Transverse colon (tissue), 4 donors: ENCODE data around the gene TMEM181. TPM values are rescaled to one million over a fixed set of nuclear protein-coding genes. Genes with fewer than 3 reads are reported as not detected.

Experiments
- DNase-seq: peaks from one replicate; pipeline ENCODE4 v3.0.0-alpha.2; 2019
- H3K27ac ChIP-seq, 4 donors: fragments of 200-600 bp; sonication (generic); 2 replicates each; pipeline ENCODE4 v1.5.1; 2016 to 2018; ENCODE audit warnings: inconsistent platforms in 4 of 4
- H3K27me3 ChIP-seq: fragments of 200-600 bp; sonication (generic); 2 replicates; pipeline ENCODE4 v1.5.1; 2017; ENCODE audit warnings: inconsistent platforms
- H3K36me3 ChIP-seq, 4 donors: fragments of 200-600 bp; sonication (generic); 2 replicates each; pipeline ENCODE4 v1.5.1; 2017 to 2019; ENCODE audit warnings: inconsistent platforms in 4 of 4
- H3K4me1 ChIP-seq, 4 donors: fragments of 200-600 bp; sonication (generic); 2 replicates each; pipeline ENCODE4 v1.5.1; 2017 to 2020; ENCODE audit warnings: inconsistent platforms in 4 of 4
- H3K4me3 ChIP-seq, 4 donors: fragments of 200-600 bp; sonication (generic); 1 replicate in 1 of 4; 2 replicates in 3 of 4; pipeline versions ENCODE4 v1.5.1 to v1.6.1; 2017 to 2019; ENCODE audit warnings: inconsistent platforms in 4 of 4
- H3K9me3 ChIP-seq, 2 donors: fragments of 200-600 bp; sonication (generic); 2 replicates each; pipeline ENCODE4 v1.5.1; 2017 to 2019; ENCODE audit warnings: inconsistent platforms in 2 of 2
- CTCF ChIP-seq, 5 experiments: fragments of 200-600 bp in 3 of 5; fragments of 450-650 bp in 2 of 5; sonication (generic) in 3 of 5; IDR thresholded peaks; 1 replicate in 2 of 5; 2 replicates in 3 of 5; pipeline ENCODE4 v1.5.1; 2016 to 2017; ENCODE audit warnings: antibody characterized with exemption in 5 of 5, inconsistent platforms in 3 of 5, mild to moderate bottlenecking in 2 of 5, moderate library complexity in 1 of 5
- EP300 ChIP-seq: sonication (generic); formaldehyde crosslinking; IDR thresholded peaks from one replicate; pipeline ENCODE4 v1.6.1; 2017; ENCODE audit warnings: antibody characterized with exemption, low read depth
- POLR2A ChIP-seq: fragments of 450-650 bp; IDR thresholded peaks from one replicate; pipeline ENCODE4 v1.6.1; 2016; ENCODE audit warnings: antibody characterized with exemption, mild to moderate bottlenecking, moderate library complexity
- POLR2AphosphoS5 ChIP-seq, 3 donors: sonication (generic); formaldehyde crosslinking; IDR thresholded peaks; one replicate each; pipeline ENCODE4 v1.6.1; 2016; ENCODE audit warnings: antibody characterized with exemption in 3 of 3
- WGBS, 2 donors: methylation state at CpG; one replicate each; pipeline ENCODE4 v1.1.5; 2018; ENCODE audit warnings: low coverage in 1 of 2; 5-methylcytosine and 5-hydroxymethylcytosine counted together
- in situ Hi-C, 4 donors: fragments of 200-750 bp; cut with MboI; loops; one replicate each; pipeline versions ENCODE4 v1.15.0 to v1.15.1; 2017; ENCODE audit warnings: low sequenced_read_pairs in 3 of 4, low pct_ligation_motif_present in 1 of 4, low pct_unique_long_range_greater_than_20kb in 1 of 4
- intact Hi-C: fragments of 100-400 bp; cut with DNase I; formaldehyde crosslinking; loops from one replicate; pipeline ENCODE4 v1.15.1; 2023; ENCODE audit warnings: low total_unique reads
- total RNA-seq, 4 donors: library from RNA; depleted of rRNA; stranded (reverse); fragments of >200 nt; gene quantifications; one replicate each; pipeline ENCODE4 v1.1.0, GENCODE V29; 2016

TMEM181 gene
- total RNA-seq, 4 donors from 2014 or later: 15.7 to 41.3 (median 34.2) TPM

GRCh38 chr6:158635427-158636073 is 75.7 kb downstream of the TMEM181 start:
- in situ Hi-C loops: no loop called here
- TF ChIP-seq EP300 (no peak), CTCF (IDR thresholded peaks at IDR 0.05) (no peak), POLR2AphosphoS5 (IDR thresholded peaks at IDR 0.05) (no peak), POLR2A (no peak)
- H3K9me3 ChIP-seq: no peaks in the 10 kb centered on the region
- H3K4me1 ChIP-seq: peaks cover 10 to 31% (median 21%) of the 10 kb centered on the region in 4 donors
- H3K4me3 ChIP-seq: no peak overlapping the region
- intact Hi-C loops: no loop called here
- H3K27me3 ChIP-seq: no peaks in the 10 kb centered on the region
- WGBS, 2 donors: 87 to 91% methylated on average over 6 to 7 of the region's 7 CpGs
- H3K27ac ChIP-seq: peak overlapping the region in 2 of 4 donors; percentile 23 to 35
- H3K36me3 ChIP-seq: peaks cover 0 to 16% (median 5%) of the 10 kb centered on the region in 4 donors
- DNase-seq: no peak

DNA sequence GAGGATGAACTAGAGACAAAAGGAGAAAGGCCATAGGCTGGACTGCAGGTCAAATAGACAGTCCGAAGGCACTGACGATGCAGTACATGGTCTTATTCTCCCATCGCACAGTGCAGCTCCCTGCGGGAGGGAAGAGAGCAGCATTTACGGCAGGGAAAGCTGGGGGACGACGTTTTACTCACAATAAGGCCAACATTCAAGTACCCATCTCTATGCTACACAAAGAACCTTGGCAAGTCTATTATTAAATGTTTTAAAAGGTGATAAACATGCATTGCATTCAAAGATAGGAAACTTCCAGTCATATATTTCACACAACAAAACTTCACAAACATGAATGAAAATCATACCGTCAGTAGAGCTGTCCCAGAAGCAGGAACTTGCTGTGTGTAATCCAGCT is 76.9 kb downstream of the TMEM181 start:
- Histone ChIP-seq H3K27me3 (no peaks in the 10 kb centered on the region), H3K4me3 (no peak overlapping the region), H3K27ac (no peak overlapping the region), H3K36me3 (peaks cover 0 to 16% (median 5%) of the 10 kb centered on the region in 4 donors), H3K9me3 (no peaks in the 10 kb centered on the region), H3K4me1 (peaks cover under 1 to 29% (median 13%) of the 10 kb centered on the region in 4 donors)
- 90 to 93% methylated on average over 6 to 8 of the region's 8 CpGs for WGBS, 2 donors
- intact Hi-C loops (no loop called here), in situ Hi-C loops (no loop called here)
- TF ChIP-seq CTCF (IDR thresholded peaks at IDR 0.05) (no peak), EP300 (no peak), POLR2A (no peak), POLR2AphosphoS5 (IDR thresholded peaks at IDR 0.05) (no peak)
- no peak for DNase-seq

- in situ Hi-C loops: no loop called here
- no peak for DNase-seq
Observed at GRCh38 chr6:158638324-158638854, 78.5 kb downstream of the TMEM181 start.

More at GRCh38 chr6:158638324-158638854, 78.5 kb downstream of the TMEM181 start:
- 70 to 83% methylated on average over 2 to 3 of the region's 3 CpGs for WGBS, 2 donors
- peaks cover 14 to 34% (median 25%) of the 10 kb centered on the region in 4 donors for H3K4me1 ChIP-seq
- H3K27me3 ChIP-seq: no peaks in the 10 kb centered on the region
- no peaks in the 10 kb centered on the region for H3K9me3 ChIP-seq
- no peak overlapping the region for H3K4me3 ChIP-seq
- intact Hi-C loops: no loop called here
- no peak overlapping the region for H3K27ac ChIP-seq
- H3K36me3 ChIP-seq: peaks cover 0 to 9% (median 4%) of the 10 kb centered on the region in 4 donors
- TF ChIP-seq POLR2A (no peak), EP300 (no peak), POLR2AphosphoS5 (IDR thresholded peaks at IDR 0.05) (no peak), CTCF (IDR thresholded peaks at IDR 0.05) (no peak)
